ENCODE measurements around the gene OSTF1.

The OSTF1 gene

GRCh38 chr9:75142202-75142601 lies 53.9 kb downstream of the OSTF1 start:
- no peak overlapping the region for H3K27ac ChIP-seq
- no peak for TF ChIP-seq CTCF (conservative IDR thresholded peaks at IDR 0.05; ENCODE audit: low read depth)
- no peak for DNase-seq (ENCODE audit: low spot score)
- ChIA-PET CTCF (interaction anchor here (0.8 to 1.2 kb wide), 2 partner anchors 43 to 368 kb away, joined by 3 read pairs; no protein-coding TSS in a partner anchor), POLR2A (ENCODE audit: low non-redundant PET) (no interaction called here)

GRCh38 chr9:75146229-75146628 lies 57.9 kb downstream of the OSTF1 start:
- ChIA-PET CTCF (interaction anchor here (0.7 to 1.1 kb wide), 2 partner anchors 20 to 144 kb away, joined by 3 to 4 read pairs; no protein-coding TSS in a partner anchor), POLR2A (ENCODE audit: low non-redundant PET) (no interaction called here)
- DNase-seq (ENCODE audit: low spot score): no peak
- TF ChIP-seq CTCF (conservative IDR thresholded peaks at IDR 0.05; ENCODE audit: low read depth): no peak
- H3K27ac ChIP-seq: no peak overlapping the region

GRCh38 chr9:75147638-75148037 lies 59.3 kb downstream of the OSTF1 start:
- no peak overlapping the region for H3K27ac ChIP-seq
- CTCF ChIA-PET: no interaction called here

GRCh38 chr9:75148561-75148960 lies 60.2 kb downstream of the OSTF1 start:
- ChIA-PET POLR2A (ENCODE audit: low non-redundant PET) (interaction anchor here (0.8 kb wide), 1 partner anchor 11 kb away, joined by 3 read pairs; no protein-coding TSS in a partner anchor), CTCF (no interaction called here)
- no peak for DNase-seq (ENCODE audit: low spot score)

More at GRCh38 chr9:75147638-75148037, 59.3 kb downstream of the OSTF1 start:
- DNase-seq (ENCODE audit: low spot score): no peak
- POLR2A ChIA-PET (ENCODE audit: low non-redundant PET): no interaction called here
- no peak for TF ChIP-seq CTCF (conservative IDR thresholded peaks at IDR 0.05; ENCODE audit: low read depth)

GRCh38 chr9:75149841-75150241 lies 61.5 kb downstream of the OSTF1 start:
- ChIA-PET CTCF (interaction anchor here (0.7 kb wide), 1 partner anchor 43 kb away, joined by 3 read pairs; no protein-coding TSS in a partner anchor), POLR2A (ENCODE audit: low non-redundant PET) (no interaction called here)
- H3K27ac ChIP-seq: no peak overlapping the region
- TF ChIP-seq CTCF (conservative IDR thresholded peaks at IDR 0.05; ENCODE audit: low read depth): no peak
- no peak for DNase-seq (ENCODE audit: low spot score)

More at GRCh38 chr9:75148561-75148960, 60.2 kb downstream of the OSTF1 start:
- TF ChIP-seq CTCF (conservative IDR thresholded peaks at IDR 0.05; ENCODE audit: low read depth): no peak
- no peak overlapping the region for H3K27ac ChIP-seq

GRCh38 chr9:75150512-75150911 lies 62.2 kb downstream of the OSTF1 start:
- TF ChIP-seq CTCF (conservative IDR thresholded peaks at IDR 0.05; ENCODE audit: low read depth): no peak
- CTCF ChIA-PET: no interaction called here
- no peak overlapping the region for H3K27ac ChIP-seq
- no peak for DNase-seq (ENCODE audit: low spot score)
- POLR2A ChIA-PET (ENCODE audit: low non-redundant PET): no interaction called here
